Ishikawa (cell line): Measurements from ENCODE around the gene ARHGAP5.

Experiments
- CEBPB ChIP-seq: IDR thresholded peaks from 2 replicates; pipeline ENCODE4 v1.6.1; 2012
- CREB1 ChIP-seq: IDR thresholded peaks from 2 replicates; pipeline ENCODE4 v1.6.1; 2012; ENCODE audit warnings: low read depth
- EGR1 ChIP-seq: IDR thresholded peaks from 2 replicates; pipeline ENCODE4 v1.6.1; 2012
- EP300 ChIP-seq: IDR thresholded peaks from 2 replicates; pipeline ENCODE4 v1.6.1; 2012; ENCODE audit warnings: borderline replicate concordance
- FOXM1 ChIP-seq: IDR thresholded peaks from 2 replicates; pipeline ENCODE4 v1.6.1; 2012; ENCODE audit warnings: low read depth, borderline replicate concordance
- NFIC ChIP-seq: IDR thresholded peaks from 2 replicates; pipeline ENCODE4 v1.6.1; 2012
- RAD21 ChIP-seq: IDR thresholded peaks from 2 replicates; pipeline ENCODE4 v1.6.1; 2012; ENCODE audit warnings: low read depth
- REST ChIP-seq: IDR thresholded peaks from 2 replicates; pipeline ENCODE4 v1.6.1; 2012; ENCODE audit warnings: low read depth, mild to moderate bottlenecking
- TAF1 ChIP-seq: IDR thresholded peaks from 2 replicates; pipeline ENCODE4 v1.6.1; 2012; ENCODE audit warnings: low read depth, mild to moderate bottlenecking
- TCF12 ChIP-seq: IDR thresholded peaks from 2 replicates; pipeline ENCODE4 v1.6.1; 2012; ENCODE audit warnings: low read depth
- TEAD4 ChIP-seq: IDR thresholded peaks from 2 replicates; pipeline ENCODE4 v1.6.1; 2012
- USF1 ChIP-seq: IDR thresholded peaks from 2 replicates; pipeline ENCODE4 v1.6.1; 2012
- YY1 ChIP-seq: IDR thresholded peaks from 2 replicates; pipeline ENCODE4 v1.6.1; 2012; ENCODE audit warnings: low read depth
- ZBTB7A ChIP-seq: IDR thresholded peaks from 2 replicates; pipeline ENCODE4 v1.6.1; 2012; ENCODE audit warnings: low read depth
- TF ChIP-seq, protein P1 (sequence below): IDR thresholded peaks from 2 replicates; pipeline ENCODE4 v1.6.1; 2012

The ARHGAP5 gene

DNA sequence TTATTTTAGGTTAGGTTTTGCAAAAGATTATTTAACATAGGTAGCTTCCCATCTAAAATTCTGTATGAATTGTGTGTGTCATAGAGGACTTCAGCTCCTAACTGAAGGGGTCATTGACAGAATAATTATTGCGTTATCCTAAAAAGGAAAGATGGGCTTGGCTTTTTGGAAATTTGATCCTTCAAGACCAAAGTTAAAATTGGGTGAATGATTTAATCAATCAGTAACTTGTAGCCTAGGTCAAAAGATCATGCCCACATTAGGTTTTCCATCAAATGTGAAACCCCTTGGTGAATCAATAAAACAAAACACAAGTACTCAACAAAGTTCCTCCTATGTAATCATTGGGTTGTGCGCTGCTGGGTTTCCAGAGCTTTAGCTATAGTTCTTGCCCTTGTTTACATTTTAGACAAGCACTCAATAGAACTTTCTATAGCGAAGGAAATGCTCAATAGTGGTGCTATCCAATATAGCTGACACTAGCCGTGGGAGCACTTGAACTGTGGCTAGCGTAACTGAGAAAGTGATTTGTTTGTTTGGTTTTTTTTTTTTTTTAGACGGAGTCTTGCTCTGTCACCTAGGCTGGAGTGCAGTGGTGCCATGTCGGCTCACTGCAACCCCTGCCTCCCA, 37.6 kb upstream of the ARHGAP5 start:
- TF ChIP-seq TCF12 (no peak), RAD21 (no peak), CREB1 (no peak), ZBTB7A (no peak), FOXM1 (no peak), EGR1 (no peak), NFIC (no peak), EP300 (no peak), TEAD4 (no peak), CEBPB (no peak), USF1 (no peak)
- TF ChIP-seq, protein P1, sequence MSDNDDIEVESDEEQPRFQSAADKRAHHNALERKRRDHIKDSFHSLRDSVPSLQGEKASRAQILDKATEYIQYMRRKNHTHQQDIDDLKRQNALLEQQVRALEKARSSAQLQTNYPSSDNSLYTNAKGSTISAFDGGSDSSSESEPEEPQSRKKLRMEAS: no peak

GRCh38 chr14:32043624-32044023, 33.5 kb upstream of the ARHGAP5 start:
- no peak for TF ChIP-seq TEAD4
- TF ChIP-seq EGR1: no peak
- TF ChIP-seq CEBPB: no peak
- no peak for TF ChIP-seq RAD21

GRCh38 chr14:32044454-32044853, 32.6 kb upstream of the ARHGAP5 start:
- TF ChIP-seq TAF1 (no peak), EGR1 (no peak), RAD21 (no peak), CEBPB (no peak), ZBTB7A (no peak), FOXM1 (no peak), YY1 (no peak), CREB1 (no peak), REST (no peak), NFIC (no peak), TEAD4 (no peak), USF1 (no peak), TCF12 (no peak), EP300 (no peak)
- TF ChIP-seq, protein P1: no peak

GRCh38 chr14:32047791-32048190, 29.3 kb upstream of the ARHGAP5 start:
- TF ChIP-seq RAD21 (no peak), EGR1 (no peak), YY1 (no peak), REST (no peak), CEBPB (no peak), ZBTB7A (no peak), FOXM1 (no peak), EP300 (no peak), TAF1 (no peak), TEAD4 (no peak)

- TF ChIP-seq, protein P1: no peak
Measured at GRCh38 chr14:32049361-32050088, 27.6 kb upstream of the ARHGAP5 start.

GRCh38 chr14:32050878-32051277, 26.2 kb upstream of the ARHGAP5 start:
- no peak for TF ChIP-seq CREB1
- TF ChIP-seq YY1: no peak
- no peak for TF ChIP-seq CEBPB
- no peak for TF ChIP-seq EGR1
